WTC11 (cell line): ENCODE results near the gene ADK. TPM values are rescaled to one million over a fixed set of nuclear protein-coding genes. Genes with fewer than 3 reads are reported as not detected.

Experiments used
- ATAC-seq: fragments of 200-7000 bp; cut with Tn5 transposase; 2 replicates; pipeline ENCODE4 v1.10.0; 2021; ENCODE audit warnings: mild to moderate bottlenecking, moderate library complexity
- CTCF ChIA-PET: fragments of 300-600 bp; sonication (Branson Sonifier 250); formaldehyde crosslinking; loops from one replicate; lab custom pipeline; 2021; ENCODE audit warnings: antibody characterized with exemption; lab: Charles Lee
- POLR2A ChIA-PET: fragments of 350-600 bp; sonication (Branson Sonifier 250); formaldehyde crosslinking; loops from one replicate; lab custom pipeline; 2021; ENCODE audit warnings: antibody characterized with exemption; lab: Charles Lee
- DNase-seq: peaks from one replicate; pipeline ENCODE4 v3.0.0; 2021; ENCODE audit warnings: low spot score
- H3K27ac Mint-ChIP-seq: 2 replicates; pipeline ENCODE4 v1.8.0; 2021; ENCODE audit warnings: mixed read lengths
- H3K27me3 Mint-ChIP-seq: 2 replicates; pipeline ENCODE4 v1.8.0; 2021; ENCODE audit warnings: low read depth, mild to moderate bottlenecking, moderate library complexity, mixed read lengths
- H3K36me3 Mint-ChIP-seq: 2 replicates; pipeline ENCODE4 v1.8.0; 2021; ENCODE audit warnings: mixed read lengths
- H3K4me1 Mint-ChIP-seq: 2 replicates; pipeline ENCODE4 v1.8.0; 2022; ENCODE audit warnings: mixed read lengths
- H3K4me3 Mint-ChIP-seq: 2 replicates; pipeline ENCODE4 v1.8.0; 2021; ENCODE audit warnings: mild to moderate bottlenecking, moderate library complexity, mixed read lengths
- H3K9me3 Mint-ChIP-seq: 2 replicates; pipeline ENCODE4 v1.8.0; 2021; ENCODE audit warnings: mixed read lengths
- CBFB ChIP-seq: sonication (generic); formaldehyde crosslinking; IDR thresholded peaks from 2 replicates; pipeline ENCODE4 v1.8.1; 2022; ENCODE audit warnings: mild to moderate bottlenecking, low read depth, missing genetic modification reagents
- CREB1 ChIP-seq: sonication (generic); formaldehyde crosslinking; IDR thresholded peaks from 2 replicates; pipeline ENCODE4 v1.8.0; 2023; ENCODE audit warnings: mild to moderate bottlenecking, missing genetic modification reagents
- CREM ChIP-seq: sonication (generic); formaldehyde crosslinking; IDR thresholded peaks from 2 replicates; pipeline ENCODE4 v1.8.1; 2022; ENCODE audit warnings: mild to moderate bottlenecking, missing genetic modification reagents, moderate library complexity
- FOXJ3 ChIP-seq: sonication (generic); formaldehyde crosslinking; IDR thresholded peaks from 2 replicates; pipeline ENCODE4 v1.9.0; 2021; ENCODE audit warnings: missing genetic modification reagents, mild to moderate bottlenecking, borderline replicate concordance
- FOXP1 ChIP-seq: sonication (generic); formaldehyde crosslinking; IDR thresholded peaks from 2 replicates; pipeline ENCODE4 v1.8.0; 2022; ENCODE audit warnings: missing genetic modification reagents, mild to moderate bottlenecking, moderate library complexity, borderline replicate concordance
- MYBL2 ChIP-seq: sonication (generic); formaldehyde crosslinking; IDR thresholded peaks from 2 replicates; pipeline ENCODE4 v1.8.1; 2023; ENCODE audit warnings: mild to moderate bottlenecking, moderate library complexity, missing genetic modification reagents
- RORB ChIP-seq: fragments of 250-450 bp; sonication (Bioruptor Pico); IDR thresholded peaks from 2 replicates; pipeline ENCODE4 v1.9.0; 2021; ENCODE audit warnings: mild to moderate bottlenecking
- SMAD4 ChIP-seq: sonication (generic); formaldehyde crosslinking; IDR thresholded peaks from 2 replicates; pipeline ENCODE4 v1.8.0; 2022; ENCODE audit warnings: mild to moderate bottlenecking, missing genetic modification reagents
- SOX15 ChIP-seq: fragments of 250-450 bp; sonication (Bioruptor Pico); IDR thresholded peaks from 2 replicates; pipeline ENCODE4 v1.9.0; 2021; ENCODE audit warnings: mild to moderate bottlenecking
- TEAD4 ChIP-seq: sonication (generic); formaldehyde crosslinking; IDR thresholded peaks from 2 replicates; pipeline ENCODE4 v1.8.0; 2022; ENCODE audit warnings: mild to moderate bottlenecking, missing genetic modification reagents
- ZNF121 ChIP-seq: sonication (generic); formaldehyde crosslinking; IDR thresholded peaks from 2 replicates; pipeline ENCODE4 v1.8.0; 2023; ENCODE audit warnings: missing genetic modification reagents
- ZNF138 ChIP-seq: sonication (generic); formaldehyde crosslinking; conservative IDR thresholded peaks from 2 replicates; pipeline ENCODE4 v1.8.1; 2022; ENCODE audit warnings: mild to moderate bottlenecking, moderate library complexity, missing genetic modification reagents
- ZNF263 ChIP-seq: sonication (generic); formaldehyde crosslinking; IDR thresholded peaks from 2 replicates; pipeline ENCODE4 v1.8.1; 2022; ENCODE audit warnings: low read depth, mild to moderate bottlenecking, moderate library complexity, missing genetic modification reagents
- ZNF671 ChIP-seq: fragments of 250-450 bp; sonication (Bioruptor Pico); IDR thresholded peaks from 2 replicates; pipeline ENCODE4 v1.8.0; 2021; ENCODE audit warnings: mild to moderate bottlenecking
- total RNA-seq: library from RNA; stranded (reverse); gene quantifications from 3 replicates; pipeline ENCODE4 v1.2.3, GENCODE V29; 2021
- TF ChIP-seq, protein P1 (sequence below): sonication (generic); formaldehyde crosslinking; IDR thresholded peaks from 2 replicates; pipeline ENCODE4 v1.8.0; 2022; ENCODE audit warnings: mild to moderate bottlenecking, missing genetic modification reagents
- TF ChIP-seq, protein P2 (sequence below): sonication (generic); formaldehyde crosslinking; IDR thresholded peaks from 2 replicates; pipeline ENCODE4 v1.8.1; 2023; ENCODE audit warnings: mild to moderate bottlenecking, missing genetic modification reagents
- TF ChIP-seq, protein P3 (sequence below): sonication (generic); formaldehyde crosslinking; IDR thresholded peaks from 2 replicates; pipeline ENCODE4 v1.8.0; 2023; ENCODE audit warnings: mild to moderate bottlenecking, missing genetic modification reagents
- TF ChIP-seq, protein P4 (sequence below): sonication (generic); formaldehyde crosslinking; IDR thresholded peaks from 2 replicates; pipeline ENCODE4 v1.8.1; 2022; ENCODE audit warnings: mild to moderate bottlenecking, moderate library complexity, missing genetic modification reagents
- TF ChIP-seq, protein P5 (sequence below): sonication (generic); formaldehyde crosslinking; IDR thresholded peaks from 2 replicates; pipeline ENCODE4 v1.8.0; 2022; ENCODE audit warnings: mild to moderate bottlenecking, missing genetic modification reagents
- TF ChIP-seq, protein P6 (sequence below): sonication (generic); formaldehyde crosslinking; IDR thresholded peaks from 2 replicates; pipeline ENCODE4 v1.8.1; 2023; ENCODE audit warnings: mild to moderate bottlenecking, missing genetic modification reagents, moderate library complexity
- TF ChIP-seq, protein P7 (sequence below): sonication (generic); formaldehyde crosslinking; IDR thresholded peaks from 2 replicates; pipeline ENCODE4 v1.8.0; 2023; ENCODE audit warnings: missing genetic modification reagents

The ADK gene
- total RNA-seq, 1 experiment from 2014 or later, result 32.7 TPM

DNA sequence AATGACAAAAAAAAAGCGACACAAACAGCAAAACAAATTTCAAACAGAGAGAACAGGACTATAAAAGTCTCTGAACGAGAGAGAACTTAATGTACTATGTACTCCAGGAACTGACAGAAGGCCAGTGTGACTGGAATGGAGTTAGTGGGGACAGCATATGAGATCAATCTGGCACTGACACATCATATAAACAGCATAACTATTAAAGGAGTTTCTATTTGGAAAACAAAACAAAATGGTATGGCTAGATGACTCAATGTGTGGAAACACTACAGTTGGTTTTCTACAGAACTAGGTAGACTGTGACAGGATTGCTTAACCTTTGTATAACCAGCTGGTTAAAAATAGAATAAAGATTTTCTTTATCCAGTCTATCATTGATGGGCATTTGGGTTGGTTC is 442.4 kb downstream of the ADK start:
- no peak overlapping the region for H3K27ac Mint-ChIP-seq
- no peaks in the 10 kb centered on the region for H3K36me3 Mint-ChIP-seq
- no peaks in the 10 kb centered on the region for H3K4me1 Mint-ChIP-seq
- ChIA-PET CTCF (interaction anchor here (0.5 to 0.7 kb wide), 2 partner anchors 74 to 544 kb away, joined by 3 to 6 read pairs; no protein-coding TSS in a partner anchor), POLR2A (no interaction called here)
- H3K4me3 Mint-ChIP-seq, result no peak overlapping the region
- no peaks in the 10 kb centered on the region for H3K9me3 Mint-ChIP-seq
- ATAC-seq, result no peak
- no peak for DNase-seq
- no peaks in the 10 kb centered on the region for H3K27me3 Mint-ChIP-seq
- TF ChIP-seq SOX15 (no peak), RORB (CRISPR knock-in tag) (no peak)
- TF ChIP-seq, protein P1, sequence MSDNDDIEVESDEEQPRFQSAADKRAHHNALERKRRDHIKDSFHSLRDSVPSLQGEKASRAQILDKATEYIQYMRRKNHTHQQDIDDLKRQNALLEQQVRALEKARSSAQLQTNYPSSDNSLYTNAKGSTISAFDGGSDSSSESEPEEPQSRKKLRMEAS (CRISPR knock-in tag), result no peak
- TF ChIP-seq, all 79 proteins: peak for 0

DNA sequence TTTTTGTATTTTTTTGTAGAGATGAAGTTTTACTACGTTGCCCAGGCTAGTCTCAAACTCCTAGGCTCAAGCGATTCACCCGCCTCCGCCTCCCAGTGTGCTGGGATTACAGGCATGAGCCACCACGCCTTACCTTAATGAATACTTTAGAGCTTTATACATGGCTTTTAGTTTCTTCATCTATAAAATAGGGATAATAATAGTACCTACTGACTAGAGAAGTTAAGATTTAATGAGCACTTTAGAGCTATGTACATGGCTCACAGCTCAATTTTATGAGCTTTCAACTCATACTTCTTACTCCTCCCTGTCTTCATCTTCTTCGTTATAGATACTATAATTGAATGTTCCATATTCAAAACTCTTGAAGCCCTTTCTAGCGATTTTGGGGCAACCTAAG is 445.7 kb downstream of the ADK start:
- ATAC-seq (no peak), DNase-seq (no peak)
- H3K4me1 Mint-ChIP-seq, result no peaks in the 10 kb centered on the region
- POLR2A ChIA-PET, result no interaction called here
- no peaks in the 10 kb centered on the region for H3K36me3 Mint-ChIP-seq
- H3K27me3 Mint-ChIP-seq, result no peaks in the 10 kb centered on the region
- H3K27ac Mint-ChIP-seq, result no peak overlapping the region
- CTCF ChIA-PET, result interaction anchor here (1.0 kb wide), 1 partner anchor 19 kb away, joined by 4 read pairs; no protein-coding TSS in a partner anchor
- TF ChIP-seq ZNF671 (no peak), CBFB (CRISPR knock-in tag) (no peak), ZNF263 (CRISPR knock-in tag) (no peak), ZNF121 (CRISPR knock-in tag) (no peak), TEAD4 (CRISPR knock-in tag) (no peak), FOXJ3 (CRISPR knock-in tag) (no peak), ZNF138 (CRISPR knock-in tag) (no peak), FOXP1 (CRISPR knock-in tag) (no peak)
- TF ChIP-seq, protein P2, sequence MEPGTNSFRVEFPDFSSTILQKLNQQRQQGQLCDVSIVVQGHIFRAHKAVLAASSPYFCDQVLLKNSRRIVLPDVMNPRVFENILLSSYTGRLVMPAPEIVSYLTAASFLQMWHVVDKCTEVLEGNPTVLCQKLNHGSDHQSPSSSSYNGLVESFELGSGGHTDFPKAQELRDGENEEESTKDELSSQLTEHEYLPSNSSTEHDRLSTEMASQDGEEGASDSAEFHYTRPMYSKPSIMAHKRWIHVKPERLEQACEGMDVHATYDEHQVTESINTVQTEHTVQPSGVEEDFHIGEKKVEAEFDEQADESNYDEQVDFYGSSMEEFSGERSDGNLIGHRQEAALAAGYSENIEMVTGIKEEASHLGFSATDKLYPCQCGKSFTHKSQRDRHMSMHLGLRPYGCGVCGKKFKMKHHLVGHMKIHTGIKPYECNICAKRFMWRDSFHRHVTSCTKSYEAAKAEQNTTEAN (CRISPR knock-in tag), result no peak
- TF ChIP-seq, protein P3, sequence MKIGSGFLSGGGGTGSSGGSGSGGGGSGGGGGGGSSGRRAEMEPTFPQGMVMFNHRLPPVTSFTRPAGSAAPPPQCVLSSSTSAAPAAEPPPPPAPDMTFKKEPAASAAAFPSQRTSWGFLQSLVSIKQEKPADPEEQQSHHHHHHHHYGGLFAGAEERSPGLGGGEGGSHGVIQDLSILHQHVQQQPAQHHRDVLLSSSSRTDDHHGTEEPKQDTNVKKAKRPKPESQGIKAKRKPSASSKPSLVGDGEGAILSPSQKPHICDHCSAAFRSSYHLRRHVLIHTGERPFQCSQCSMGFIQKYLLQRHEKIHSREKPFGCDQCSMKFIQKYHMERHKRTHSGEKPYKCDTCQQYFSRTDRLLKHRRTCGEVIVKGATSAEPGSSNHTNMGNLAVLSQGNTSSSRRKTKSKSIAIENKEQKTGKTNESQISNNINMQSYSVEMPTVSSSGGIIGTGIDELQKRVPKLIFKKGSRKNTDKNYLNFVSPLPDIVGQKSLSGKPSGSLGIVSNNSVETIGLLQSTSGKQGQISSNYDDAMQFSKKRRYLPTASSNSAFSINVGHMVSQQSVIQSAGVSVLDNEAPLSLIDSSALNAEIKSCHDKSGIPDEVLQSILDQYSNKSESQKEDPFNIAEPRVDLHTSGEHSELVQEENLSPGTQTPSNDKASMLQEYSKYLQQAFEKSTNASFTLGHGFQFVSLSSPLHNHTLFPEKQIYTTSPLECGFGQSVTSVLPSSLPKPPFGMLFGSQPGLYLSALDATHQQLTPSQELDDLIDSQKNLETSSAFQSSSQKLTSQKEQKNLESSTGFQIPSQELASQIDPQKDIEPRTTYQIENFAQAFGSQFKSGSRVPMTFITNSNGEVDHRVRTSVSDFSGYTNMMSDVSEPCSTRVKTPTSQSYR (CRISPR knock-in tag), result no peak
- TF ChIP-seq, protein P4, sequence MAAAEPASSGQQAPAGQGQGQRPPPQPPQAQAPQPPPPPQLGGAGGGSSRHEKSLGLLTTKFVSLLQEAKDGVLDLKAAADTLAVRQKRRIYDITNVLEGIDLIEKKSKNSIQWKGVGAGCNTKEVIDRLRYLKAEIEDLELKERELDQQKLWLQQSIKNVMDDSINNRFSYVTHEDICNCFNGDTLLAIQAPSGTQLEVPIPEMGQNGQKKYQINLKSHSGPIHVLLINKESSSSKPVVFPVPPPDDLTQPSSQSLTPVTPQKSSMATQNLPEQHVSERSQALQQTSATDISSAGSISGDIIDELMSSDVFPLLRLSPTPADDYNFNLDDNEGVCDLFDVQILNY (CRISPR knock-in tag), result no peak
- TF ChIP-seq, protein P5, sequence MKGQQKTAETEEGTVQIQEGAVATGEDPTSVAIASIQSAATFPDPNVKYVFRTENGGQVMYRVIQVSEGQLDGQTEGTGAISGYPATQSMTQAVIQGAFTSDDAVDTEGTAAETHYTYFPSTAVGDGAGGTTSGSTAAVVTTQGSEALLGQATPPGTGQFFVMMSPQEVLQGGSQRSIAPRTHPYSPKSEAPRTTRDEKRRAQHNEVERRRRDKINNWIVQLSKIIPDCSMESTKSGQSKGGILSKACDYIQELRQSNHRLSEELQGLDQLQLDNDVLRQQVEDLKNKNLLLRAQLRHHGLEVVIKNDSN (CRISPR knock-in tag), result no peak
- H3K9me3 Mint-ChIP-seq, result no peaks in the 10 kb centered on the region
- no peak overlapping the region for H3K4me3 Mint-ChIP-seq

DNA sequence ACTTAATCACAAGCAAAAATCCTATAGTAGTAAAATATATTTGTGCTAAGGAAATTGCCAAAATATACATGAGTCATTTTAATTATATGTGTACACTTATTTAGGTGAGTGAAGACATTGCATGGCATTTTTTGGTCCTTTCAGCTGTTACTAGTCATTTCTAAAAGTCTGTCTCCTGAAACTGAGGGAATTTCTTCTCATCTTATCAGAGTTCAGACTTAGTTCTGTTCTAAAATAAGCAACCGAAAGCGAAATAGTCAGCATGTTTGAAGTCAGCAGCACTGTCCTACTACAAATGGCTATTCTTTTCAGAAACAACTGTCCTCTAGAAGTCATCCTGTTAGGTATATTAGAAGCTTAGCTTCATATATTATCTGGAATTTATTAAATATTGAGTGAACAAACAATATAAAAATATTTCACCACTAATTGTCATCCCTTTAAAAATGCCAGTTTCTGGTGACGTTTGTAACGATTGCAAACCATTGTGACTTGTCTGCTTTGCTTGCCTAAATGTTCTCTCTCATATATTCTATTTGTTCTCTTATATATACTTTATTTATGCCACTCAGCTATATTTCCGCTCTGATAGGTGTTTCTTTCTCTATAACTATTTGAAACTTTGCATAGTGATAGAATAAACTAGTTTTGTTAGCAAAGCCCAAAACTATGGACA is 448.0 kb downstream of the ADK start:
- Mint-ChIP-seq H3K36me3 (peaks cover 8% of the 10 kb centered on the region), H3K4me1 (no peaks in the 10 kb centered on the region), H3K27me3 (no peaks in the 10 kb centered on the region), H3K4me3 (no peak overlapping the region), H3K9me3 (peaks cover 8% of the 10 kb centered on the region), H3K27ac (no peak overlapping the region)
- DNase-seq (no peak), ATAC-seq (no peak)
- ChIA-PET CTCF (no interaction called here), POLR2A (no interaction called here)
- TF ChIP-seq SMAD4 (no peak), CREM (no peak), MYBL2 (no peak), CREB1 (CRISPR knock-in tag) (no peak)
- TF ChIP-seq, protein P6, sequence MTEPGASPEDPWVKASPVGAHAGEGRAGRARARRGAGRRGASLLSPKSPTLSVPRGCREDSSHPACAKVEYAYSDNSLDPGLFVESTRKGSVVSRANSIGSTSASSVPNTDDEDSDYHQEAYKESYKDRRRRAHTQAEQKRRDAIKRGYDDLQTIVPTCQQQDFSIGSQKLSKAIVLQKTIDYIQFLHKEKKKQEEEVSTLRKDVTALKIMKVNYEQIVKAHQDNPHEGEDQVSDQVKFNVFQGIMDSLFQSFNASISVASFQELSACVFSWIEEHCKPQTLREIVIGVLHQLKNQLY (CRISPR knock-in tag), result no peak
- TF ChIP-seq, protein P7, sequence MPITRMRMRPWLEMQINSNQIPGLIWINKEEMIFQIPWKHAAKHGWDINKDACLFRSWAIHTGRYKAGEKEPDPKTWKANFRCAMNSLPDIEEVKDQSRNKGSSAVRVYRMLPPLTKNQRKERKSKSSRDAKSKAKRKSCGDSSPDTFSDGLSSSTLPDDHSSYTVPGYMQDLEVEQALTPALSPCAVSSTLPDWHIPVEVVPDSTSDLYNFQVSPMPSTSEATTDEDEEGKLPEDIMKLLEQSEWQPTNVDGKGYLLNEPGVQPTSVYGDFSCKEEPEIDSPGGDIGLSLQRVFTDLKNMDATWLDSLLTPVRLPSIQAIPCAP (CRISPR knock-in tag), result no peak
- TF ChIP-seq, protein P1 (CRISPR knock-in tag), result no peak
